CD14-positive monocyte (primary cell): ENCODE data around the gene HCN2. TPM values are rescaled to one million over a fixed set of nuclear protein-coding genes. Genes with fewer than 3 reads are reported as not detected.
A peak's percentile ranks its signal among the peaks of the same experiment; 100 is the strongest.

ENCODE experiments used
- DNase-seq, 3 donors: peaks; one replicate each; pipeline ENCODE4 v3.0.0-alpha.2; 2011 to 2022
- H2AFZ ChIP-seq: 2 replicates; pipeline ENCODE4 v1.6.0; 2012; ENCODE audit warnings: mild to moderate bottlenecking, low read depth, low read length, inconsistent platforms; ENCODE audit not compliant: insufficient read depth, poor library complexity, severe bottlenecking
- H3K27ac ChIP-seq, 2 donors: 1 replicate in 1 of 2; 2 replicates in 1 of 2; pipeline ENCODE4 v1.5.1; 2012 to 2013; ENCODE audit warnings: low read length in 2 of 2, control low read depth in 1 of 2, inconsistent platforms in 1 of 2, low read depth in 1 of 2, mild to moderate bottlenecking in 1 of 2
- H3K27me3 ChIP-seq, 2 donors: one replicate each; pipeline versions ENCODE4 v1.6.0 to v1.6.1; 2011 to 2013; ENCODE audit warnings: low read length in 2 of 2; ENCODE audit not compliant: control insufficient read depth in 2 of 2, insufficient read depth in 2 of 2
- H3K36me3 ChIP-seq, 2 donors: replicated peaks in 1 of 2; 1 replicate in 1 of 2; 2 replicates in 1 of 2; pipeline versions ENCODE4 v1.5.1 to v1.6.1; 2012 to 2013; ENCODE audit warnings: low read length in 2 of 2, control low read depth in 1 of 2, inconsistent platforms in 1 of 2, mild to moderate bottlenecking in 1 of 2; ENCODE audit not compliant: insufficient read depth in 2 of 2, control insufficient read depth in 1 of 2
- H3K4me1 ChIP-seq, 2 donors: 1 replicate in 1 of 2; 2 replicates in 1 of 2; pipeline versions ENCODE4 v1.5.1 to v1.6.1; 2012 to 2013; ENCODE audit warnings: low read length in 2 of 2, control low read depth in 1 of 2, inconsistent platforms in 1 of 2, mild to moderate bottlenecking in 1 of 2, moderate library complexity in 1 of 2; ENCODE audit not compliant: insufficient read depth in 2 of 2, control insufficient read depth in 1 of 2
- H3K4me2 ChIP-seq: replicated peaks from 2 replicates; pipeline ENCODE3; 2012; ENCODE audit warnings: low read length, moderate library complexity, mild to moderate bottlenecking; ENCODE audit not compliant: poor library complexity, severe bottlenecking; ENCODE audit errors: extremely low read depth
- H3K4me3 ChIP-seq, 3 experiments: fragments of 200-600 bp in 1 of 3; sonication (generic) in 1 of 3; replicated peaks in 1 of 3; 1 replicate in 2 of 3; 2 replicates in 1 of 3; pipeline ENCODE4 v1.5.1; 2011 to 2013; ENCODE audit warnings: low read length in 3 of 3, mild to moderate bottlenecking in 3 of 3, control low read depth in 2 of 3, low read depth in 2 of 3, inconsistent platforms in 1 of 3, moderate library complexity in 1 of 3
- H3K79me2 ChIP-seq: 2 replicates; pipeline ENCODE4 v1.6.0; 2012; ENCODE audit warnings: mild to moderate bottlenecking, control low read depth, inconsistent platforms, low read length, moderate library complexity; ENCODE audit not compliant: insufficient read depth
- H3K9ac ChIP-seq: 2 replicates; pipeline ENCODE4 v1.6.0; 2017; ENCODE audit warnings: low read length, mild to moderate bottlenecking; ENCODE audit not compliant: insufficient read depth, poor library complexity, severe bottlenecking
- H3K9me3 ChIP-seq, 2 donors: replicated peaks in 1 of 2; 1 replicate in 1 of 2; 2 replicates in 1 of 2; pipeline versions ENCODE4 v1.5.1 to v1.6.1; 2012 to 2013; ENCODE audit warnings: low read length in 2 of 2, control low read depth in 1 of 2; ENCODE audit not compliant: control insufficient read depth in 1 of 2, insufficient read depth in 1 of 2
- H4K20me1 ChIP-seq: 2 replicates; pipeline ENCODE4 v1.6.0; 2012; ENCODE audit warnings: mild to moderate bottlenecking, low read length, control low read depth, moderate library complexity; ENCODE audit not compliant: insufficient read depth
- H3K27ac Mint-ChIP-seq, 7 donors: one replicate each; pipeline ENCODE4 v1.8.0; 2020; ENCODE audit warnings: mild to moderate bottlenecking in 7 of 7, mixed read lengths in 7 of 7, moderate library complexity in 6 of 7, inconsistent platforms in 2 of 7
- H3K27me3 Mint-ChIP-seq, 3 donors: one replicate each; pipeline ENCODE4 v1.8.0; 2021 to 2022; ENCODE audit warnings: low read depth in 3 of 3, mild to moderate bottlenecking in 3 of 3, mixed read lengths in 3 of 3, moderate library complexity in 3 of 3, inconsistent platforms in 1 of 3
- H3K36me3 Mint-ChIP-seq, 2 donors: one replicate each; pipeline ENCODE4 v1.8.0; 2020; ENCODE audit warnings: mixed read lengths in 2 of 2, inconsistent platforms in 1 of 2, mild to moderate bottlenecking in 1 of 2
- H3K4me1 Mint-ChIP-seq: one replicate; pipeline ENCODE4 v1.8.0; 2020; ENCODE audit warnings: mild to moderate bottlenecking, mixed read lengths
- H3K4me3 Mint-ChIP-seq, 2 donors: one replicate each; pipeline ENCODE4 v1.8.0; 2020; ENCODE audit warnings: mild to moderate bottlenecking in 2 of 2, mixed read lengths in 2 of 2, moderate library complexity in 1 of 2
- H3K9me3 Mint-ChIP-seq, 7 donors: one replicate each; pipeline ENCODE4 v1.8.0; 2020 to 2022; ENCODE audit warnings: mixed read lengths in 7 of 7, mild to moderate bottlenecking in 6 of 7, moderate library complexity in 6 of 7, inconsistent platforms in 2 of 7
- WGBS: methylation state at CpG from one replicate; pipeline ENCODE4 v1.1.5; 2013; ENCODE audit warnings: missing lambda C conversion rate; ENCODE audit not compliant: insufficient coverage; 5-methylcytosine and 5-hydroxymethylcytosine counted together
- intact Hi-C, 2 donors: fragments of 100-400 bp; cut with micrococcal nuclease; formaldehyde crosslinking; loops; one replicate each; pipeline versions ENCODE4 v1.15.0 to v1.15.1; 2023
- polyA plus RNA-seq, 3 donors: library from polyadenylated mRNA; depleted of rRNA in 1 of 3; unstranded in 2 of 3; stranded (reverse) in 1 of 3; fragments of 300-500 nt in 2 of 3; fragments of >200 nt in 1 of 3; fragmentation: Illumina TruSeq in 2 of 3; gene quantifications; 1 replicate in 2 of 3; 2 replicates in 1 of 3; pipeline ENCODE4 v1.2.3, GENCODE V29; 2012 to 2021
- TF ChIP-seq, protein P1 (sequence below): fragments of 200-600 bp; IDR thresholded peaks from one replicate; pipeline ENCODE4 v1.8.0; 2022; ENCODE audit warnings: antibody characterized with exemption, mild to moderate bottlenecking

The HCN2 gene
- polyA plus RNA-seq, 3 donors, result 0.21 TPM; not detected in 2

DNA sequence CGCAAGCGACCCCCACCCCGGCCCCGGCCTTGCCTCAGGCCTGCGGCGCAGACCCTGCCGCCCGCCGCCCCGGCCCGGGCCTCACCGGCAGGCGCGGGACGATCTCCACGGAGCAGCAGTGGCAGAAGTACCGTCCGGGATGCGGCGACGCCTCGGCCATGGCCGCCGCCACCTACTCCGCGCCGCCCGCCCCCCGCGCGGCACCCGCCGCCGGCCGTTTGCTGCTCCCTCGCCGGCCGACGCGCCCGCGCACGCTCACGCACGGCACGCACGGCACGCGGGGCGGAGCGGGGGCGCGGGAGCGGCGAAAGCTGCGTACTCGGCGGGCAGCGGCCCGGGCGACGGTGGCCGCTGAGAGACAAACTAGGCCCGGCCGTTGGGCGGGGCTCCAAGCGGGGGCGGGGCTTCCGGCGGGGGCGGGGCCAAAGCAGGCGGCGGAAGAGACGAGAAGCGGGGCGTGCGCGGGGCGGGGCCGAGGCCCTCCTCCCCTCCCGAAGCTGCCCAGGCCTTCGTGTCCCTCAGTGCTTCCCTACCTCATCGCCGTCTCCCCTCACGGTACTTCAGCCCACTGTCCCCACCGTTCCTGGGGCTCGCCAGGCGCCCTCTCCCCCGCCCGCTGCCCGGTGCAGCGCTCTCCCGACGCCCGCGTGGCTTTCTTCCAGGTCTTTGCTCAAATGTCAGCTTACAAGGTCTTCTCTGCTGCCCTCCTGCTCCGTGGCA is 73.4 kb downstream of the HCN2 start, which contains the start of gene RNF126:
TSS of gene RNF126 (minus strand) at position 253 of the 720 bp plus-strand sequence. CDS start at position 160, 93 bp downstream.
- Histone ChIP-seq H3K27ac (peak within 1 kb of the TSS; percentile 75 to 88), H3K36me3 (peaks cover 7 to 9% of the 10 kb centered on the region in 2 donors), H3K4me3 (peak within 1 kb of the TSS; percentile 61 to 93 (median 88)), H2AFZ (peak within 1 kb of the TSS; percentile 94), H3K79me2 (peaks cover 48% of the 10 kb centered on the region), H3K4me1 (peaks cover 64 to 84% of the 10 kb centered on the region in 2 donors), H3K27me3 (no peaks in the 10 kb centered on the region), H3K4me2 (peak within 1 kb of the TSS; percentile 87), H4K20me1 (peaks cover 41% of the 10 kb centered on the region), H3K9ac (peak within 1 kb of the TSS; percentile 91), H3K9me3 (no peaks in the 10 kb centered on the region)
- peaks cover 2 to 17% of the 10 kb centered on the region in 2 donors for H3K36me3 Mint-ChIP-seq
- peaks cover 60% of the 10 kb centered on the region for H3K4me1 Mint-ChIP-seq
- TF ChIP-seq, protein P1, sequence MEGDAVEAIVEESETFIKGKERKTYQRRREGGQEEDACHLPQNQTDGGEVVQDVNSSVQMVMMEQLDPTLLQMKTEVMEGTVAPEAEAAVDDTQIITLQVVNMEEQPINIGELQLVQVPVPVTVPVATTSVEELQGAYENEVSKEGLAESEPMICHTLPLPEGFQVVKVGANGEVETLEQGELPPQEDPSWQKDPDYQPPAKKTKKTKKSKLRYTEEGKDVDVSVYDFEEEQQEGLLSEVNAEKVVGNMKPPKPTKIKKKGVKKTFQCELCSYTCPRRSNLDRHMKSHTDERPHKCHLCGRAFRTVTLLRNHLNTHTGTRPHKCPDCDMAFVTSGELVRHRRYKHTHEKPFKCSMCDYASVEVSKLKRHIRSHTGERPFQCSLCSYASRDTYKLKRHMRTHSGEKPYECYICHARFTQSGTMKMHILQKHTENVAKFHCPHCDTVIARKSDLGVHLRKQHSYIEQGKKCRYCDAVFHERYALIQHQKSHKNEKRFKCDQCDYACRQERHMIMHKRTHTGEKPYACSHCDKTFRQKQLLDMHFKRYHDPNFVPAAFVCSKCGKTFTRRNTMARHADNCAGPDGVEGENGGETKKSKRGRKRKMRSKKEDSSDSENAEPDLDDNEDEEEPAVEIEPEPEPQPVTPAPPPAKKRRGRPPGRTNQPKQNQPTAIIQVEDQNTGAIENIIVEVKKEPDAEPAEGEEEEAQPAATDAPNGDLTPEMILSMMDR, result no peak
- intact Hi-C loops, result loop anchor here (1.0 to 5.0 kb wide), 6 partner anchors 18 to 134 kb away; partner anchors contain the start of genes BSG (in 1 of the 2), POLRMT (in 1 of the 2) and PTBP1 (in 1 of the 2)
- H3K27me3 Mint-ChIP-seq, result peaks cover 0 to 1% (median 0%) of the 10 kb centered on the region in 3 donors
- peak within 1 kb of the TSS; percentile 86 to 96 (median 93) for H3K27ac Mint-ChIP-seq
- under 1% methylated on average over 97 of the region's 97 CpGs for WGBS
- peaks cover 0 to 4% (median 0%) of the 10 kb centered on the region in 7 donors for H3K9me3 Mint-ChIP-seq
- H3K4me3 Mint-ChIP-seq, result peak within 1 kb of the TSS; percentile 91 to 97
- DNase-seq, result peak; percentile 87 to 89 (median 89)

DNA sequence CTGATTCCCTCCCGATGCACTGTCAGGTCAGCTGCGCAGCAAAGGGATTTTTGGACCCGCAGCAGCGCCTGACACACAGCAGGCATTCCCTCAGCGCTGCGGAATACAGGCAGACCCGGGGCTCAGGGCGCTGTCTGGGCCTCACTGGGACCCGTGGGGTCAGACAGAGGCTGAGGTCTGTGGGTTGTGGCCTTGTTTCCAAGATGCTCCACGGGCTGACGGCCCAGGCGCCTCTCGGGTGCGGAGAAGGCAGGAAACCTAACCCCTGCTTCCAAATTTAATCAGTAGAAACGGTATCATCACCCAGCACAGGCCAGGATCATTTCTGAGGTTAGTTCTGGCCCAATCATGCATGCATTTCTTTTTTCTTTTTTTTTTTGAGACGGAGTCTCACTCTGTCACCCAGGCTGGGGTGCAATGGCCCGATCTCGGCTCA is 74.0 kb downstream of the HCN2 start:
- Mint-ChIP-seq H3K27me3 (peaks cover 0 to 1% (median 0%) of the 10 kb centered on the region in 3 donors), H3K36me3 (peaks cover 2 to 11% of the 10 kb centered on the region in 2 donors), H3K27ac (peak overlapping the region; percentile 84 to 94 (median 90)), H3K4me3 (peak overlapping the region; percentile 74 to 84), H3K9me3 (peaks cover 0 to 4% (median 1%) of the 10 kb centered on the region in 7 donors), H3K4me1 (peaks cover 65% of the 10 kb centered on the region)
- Histone ChIP-seq H3K4me3 (peak overlapping the region; percentile 24 to 77 (median 43)), H3K4me2 (peak overlapping the region; percentile 87), H3K4me1 (peaks cover 70 to 90% of the 10 kb centered on the region in 2 donors), H3K27ac (peak overlapping the region; percentile 74 to 88), H3K36me3 (peaks cover 1 to 4% of the 10 kb centered on the region in 2 donors), H3K9ac (peak overlapping the region; percentile 57), H2AFZ (peak overlapping the region; percentile 94), H3K9me3 (no peaks in the 10 kb centered on the region), H3K79me2 (peaks cover 42% of the 10 kb centered on the region), H4K20me1 (peaks cover 35% of the 10 kb centered on the region), H3K27me3 (no peaks in the 10 kb centered on the region)
- WGBS, result 54% methylated on average over 16 of the region's 18 CpGs
- intact Hi-C loops, result loop anchor here (1.0 to 5.0 kb wide), 7 partner anchors 17 to 134 kb away; partner anchors contain the start of genes BSG (in 1 of the 2), POLRMT (in 1 of the 2) and PTBP1 (in 1 of the 2)
- DNase-seq, result no peak
- TF ChIP-seq, protein P1, result no peak
